Stimulated activated CD8-positive, alpha-beta memory T cell treated with anti-CD3 and anti-CD28 coated beads, Interleukin-12 subunit alpha, Interleukin-12 subunit beta, amount 100 ng/mL, for 1 hour (primary cell): ENCODE data around the gene ITGB1BP2.
"Not testable (repeated sequence)": the region's sequence is repeated elsewhere in the genome, so short reads cannot be mapped to it uniquely, and the experiment has no call there.

ENCODE experiments used
- DNase-seq: peaks from one replicate; pipeline ENCODE4 v3.0.0-alpha.2; 2020; ENCODE audit warnings: low read depth

Gene ITGB1BP2

DNA sequence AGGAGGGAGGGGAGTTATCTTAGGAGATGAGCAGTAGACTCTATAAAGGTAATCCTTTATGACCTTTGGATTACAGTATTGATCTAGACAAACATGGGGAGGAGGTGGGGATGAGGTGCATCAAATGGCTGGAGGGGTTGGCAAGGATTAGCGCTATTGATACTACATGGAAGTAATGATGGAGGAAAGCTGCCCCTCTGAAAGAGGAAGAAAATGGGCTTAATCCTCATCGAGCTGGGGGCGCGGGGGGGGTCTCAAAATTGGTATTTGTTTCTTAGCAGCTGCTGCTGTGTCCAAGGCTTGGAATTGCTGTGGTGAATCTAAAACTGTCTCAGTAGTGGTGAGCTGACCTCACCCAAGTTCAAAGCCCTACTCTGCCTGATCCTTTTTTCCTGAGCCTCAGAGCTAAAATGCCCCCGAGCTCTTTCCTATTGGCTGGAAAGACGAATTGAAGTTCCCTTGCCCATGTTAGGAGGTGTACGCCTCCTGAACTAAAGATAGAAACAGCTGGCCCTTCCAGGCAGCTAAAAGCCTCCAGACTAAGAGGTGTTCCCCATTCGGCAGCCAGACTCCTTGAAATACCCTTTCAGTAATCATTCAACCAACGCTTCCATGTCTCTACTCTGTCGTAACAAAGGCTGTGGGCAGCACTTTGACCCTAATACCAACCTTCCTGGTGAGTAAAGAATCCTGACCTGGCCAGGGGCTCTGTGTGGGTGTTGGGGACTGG is at the start of gene ITGB1BP2:
Gene ITGB1BP2, plus strand, starts transcription at position 556 of the 730 bp plus-strand sequence. Its CDS starts 57 bp downstream, at position 613.
- no peak for DNase-seq

GRCh38 chrX:71252221-71252620 is 49.3 kb upstream of the ITGB1BP2 start:
- no peak for DNase-seq

DNA sequence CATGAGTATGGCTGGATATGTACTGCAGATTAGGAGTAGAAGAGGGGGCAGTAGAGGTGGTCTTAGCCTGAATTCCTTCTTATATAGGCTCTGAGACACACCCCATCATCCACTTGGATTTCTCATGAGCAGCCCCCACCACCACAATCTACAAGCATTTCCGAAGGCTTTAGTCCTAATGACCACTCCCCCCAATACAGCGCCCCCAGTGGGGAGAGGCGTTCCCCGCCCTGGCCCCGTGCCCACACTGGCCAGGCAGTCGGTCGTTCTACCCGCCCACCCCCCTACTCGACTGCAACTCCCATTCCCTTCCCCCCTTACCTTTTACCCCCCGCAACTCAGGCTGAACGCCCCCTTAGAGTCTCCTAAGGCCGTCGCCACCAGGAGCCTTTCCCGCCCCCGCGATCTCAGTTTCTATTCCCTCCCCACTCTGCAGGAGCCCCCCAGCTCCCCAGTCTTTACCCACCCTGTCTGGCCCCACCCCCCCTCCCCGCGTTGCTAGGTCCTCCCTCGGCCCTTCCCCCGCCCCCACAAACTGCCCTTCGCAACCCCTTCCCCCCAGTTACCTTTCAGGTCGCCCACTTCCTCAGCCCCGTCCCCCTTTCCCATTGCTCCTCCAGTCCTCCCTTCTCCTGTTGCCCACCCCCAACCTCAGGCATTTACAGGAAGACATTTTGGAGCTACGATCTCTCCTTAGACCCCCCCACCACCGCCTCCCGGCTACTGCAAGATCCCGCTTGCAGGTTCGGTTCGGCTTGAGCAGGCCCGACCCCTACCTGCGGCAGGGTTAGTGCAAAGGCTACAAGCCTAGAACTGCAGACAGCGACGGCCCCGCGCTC is 48.1 kb upstream of the ITGB1BP2 start:
- no peak for DNase-seq

- peak; percentile 56 for DNase-seq
Measured at GRCh38 chrX:71254092-71254963, 47.2 kb upstream of the ITGB1BP2 start, which contains the start of gene ZMYM3. Gene ZMYM3 (minus strand): TSS chrX:71254140. CDS start chrX:71253255, 885 bp downstream.

DNA sequence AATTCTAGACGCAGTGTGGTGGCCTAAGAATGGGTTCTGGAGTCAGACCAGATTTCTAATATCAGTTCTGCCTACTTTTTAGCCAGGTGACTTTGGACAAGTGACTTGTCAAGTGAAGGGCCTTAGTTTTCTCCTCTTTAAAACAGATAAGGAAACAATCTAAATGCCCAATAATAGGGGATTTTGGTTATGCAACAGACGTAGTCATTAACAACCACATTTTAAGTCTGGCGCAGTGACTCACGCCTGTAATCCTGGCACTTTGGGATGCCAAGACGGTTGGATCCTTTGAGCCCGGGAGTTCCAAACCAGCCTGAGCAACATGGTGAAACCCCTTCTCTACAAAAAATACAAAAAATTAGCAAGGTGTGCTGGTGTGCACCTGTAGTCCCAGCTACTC is 45.5 kb upstream of the ITGB1BP2 start:
- DNase-seq = no peak

DNA sequence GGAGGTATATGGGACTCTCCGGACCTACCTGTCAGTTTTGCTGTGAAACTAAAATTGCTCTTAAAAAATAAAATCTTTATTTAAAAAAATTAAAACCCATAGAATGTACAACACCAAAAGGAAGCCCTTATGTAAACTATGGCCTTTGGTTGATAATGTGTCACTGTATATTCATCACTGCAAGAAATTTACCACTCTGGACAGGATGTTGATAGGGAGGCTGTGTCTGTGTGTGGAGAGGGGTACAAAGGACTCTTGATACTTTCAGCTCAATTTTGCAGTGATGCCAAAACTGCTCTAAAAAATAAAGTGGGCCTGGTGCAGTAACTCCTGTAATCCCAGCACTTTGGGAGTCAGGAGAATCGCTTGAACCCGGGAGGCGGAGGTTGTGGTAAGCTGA is 44.7 kb upstream of the ITGB1BP2 start:
- no peak for DNase-seq

- DNase-seq = not testable (repeated sequence)
Measured at GRCh38 chrX:71268624-71269023, 32.9 kb upstream of the ITGB1BP2 start.

- DNase-seq = no peak
Measured at GRCh38 chrX:71269801-71270395, 31.7 kb upstream of the ITGB1BP2 start.

GRCh38 chrX:71272313-71272712 is 29.2 kb upstream of the ITGB1BP2 start:
- DNase-seq = not testable (repeated sequence)

DNA sequence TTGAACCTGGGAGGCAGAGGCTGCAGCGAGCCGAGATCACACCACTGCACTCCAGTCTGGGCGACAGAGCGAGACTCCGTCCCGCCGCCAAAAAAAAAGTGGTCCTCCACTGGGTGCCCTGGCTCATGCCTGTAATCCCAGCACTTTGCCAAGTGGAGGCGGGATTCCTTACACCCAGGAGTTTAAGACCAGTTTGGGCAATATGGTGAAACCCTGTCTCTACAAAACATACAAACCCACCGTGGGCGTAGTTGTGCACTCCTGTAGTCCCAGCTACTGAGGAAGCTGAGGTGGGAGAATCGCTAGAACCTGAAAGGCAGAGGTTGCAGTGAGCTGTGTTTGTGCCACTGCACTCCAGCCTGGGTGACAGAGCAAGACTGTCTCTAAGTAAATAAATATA is 20.2 kb upstream of the ITGB1BP2 start:
- not testable (repeated sequence) for DNase-seq

- DNase-seq = no peak
Measured at GRCh38 chrX:71282514-71283402, 18.8 kb upstream of the ITGB1BP2 start.

DNA sequence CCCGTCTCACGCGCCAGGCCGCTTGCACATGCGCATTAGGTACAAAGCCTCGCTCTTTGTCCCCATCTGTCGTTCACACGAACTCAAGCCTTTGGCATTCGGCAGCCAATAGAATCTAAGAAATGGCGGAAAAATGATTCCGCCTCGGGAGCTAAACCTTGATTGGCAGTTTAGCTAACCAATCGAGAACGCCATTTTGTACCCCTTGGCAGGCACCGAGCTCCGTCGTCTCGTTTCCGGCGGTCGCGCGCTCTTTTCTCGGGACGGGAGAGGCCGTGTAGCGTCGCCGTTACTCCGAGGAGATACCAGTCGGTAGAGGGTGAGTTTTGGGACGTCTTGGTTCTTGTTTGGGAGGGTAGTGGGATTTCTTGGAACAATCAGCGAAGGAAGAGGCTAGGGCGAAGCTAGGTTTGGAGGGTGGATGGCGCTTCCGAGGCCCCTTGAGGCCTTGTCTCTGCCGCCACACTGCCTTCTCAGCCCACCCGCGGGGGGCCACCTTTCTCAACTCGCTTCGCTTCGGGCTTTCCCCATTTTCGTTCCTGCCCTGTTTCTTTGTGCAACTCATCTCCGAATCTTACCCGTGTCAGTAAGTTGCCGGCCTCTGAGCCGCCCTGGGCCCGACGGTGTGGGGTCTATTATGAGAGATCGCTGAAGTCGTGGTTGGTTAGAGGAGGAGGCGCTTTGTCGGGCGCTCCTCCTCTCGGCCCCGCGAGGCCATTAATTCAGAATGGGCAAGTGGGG is 18.0 kb upstream of the ITGB1BP2 start, which contains the start of gene NONO:
Gene NONO, plus strand, starts transcription at position 233 of the 741 bp plus-strand sequence. CDS start 7,003 bp downstream, outside the sequence.
- peak; percentile 69 for DNase-seq

DNA sequence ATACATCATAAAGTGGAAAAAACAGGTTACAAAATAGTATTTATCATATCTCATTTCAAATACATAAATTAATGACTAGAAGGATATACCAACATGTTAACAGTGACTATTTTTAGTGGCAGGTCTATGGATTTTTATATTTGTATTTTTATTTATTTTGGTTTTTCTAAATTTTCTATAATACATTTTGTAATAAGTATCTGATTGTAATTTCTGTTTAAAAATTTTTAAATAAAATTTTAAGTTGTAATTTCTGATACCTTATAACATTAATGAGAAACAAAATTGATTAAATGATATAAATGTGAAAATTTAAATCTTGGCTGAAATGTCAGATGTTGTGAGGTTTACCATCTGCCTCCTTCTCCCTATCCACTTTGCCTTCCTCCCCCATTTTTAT is 15.6 kb upstream of the ITGB1BP2 start:
- no peak for DNase-seq

DNA sequence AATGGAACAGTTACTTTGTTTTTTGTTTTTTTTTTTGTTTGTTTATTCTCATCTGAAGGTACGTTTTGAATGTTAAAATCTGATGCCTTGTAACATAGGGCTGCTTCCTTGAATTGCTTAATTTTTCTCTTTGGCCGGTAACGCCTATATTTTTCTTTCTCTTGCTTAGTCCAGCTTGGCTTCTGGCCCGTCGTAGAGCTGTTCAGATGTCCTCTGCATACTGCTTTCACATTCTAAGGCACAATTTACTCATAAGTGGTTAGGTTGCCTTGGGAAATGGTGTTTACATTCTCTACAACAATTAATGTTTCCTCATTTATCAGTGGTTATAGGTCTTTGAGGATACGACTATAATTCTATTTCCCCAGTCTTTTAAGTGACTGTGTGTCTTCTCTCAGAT is 10.2 kb upstream of the ITGB1BP2 start:
- DNase-seq = no peak

DNA sequence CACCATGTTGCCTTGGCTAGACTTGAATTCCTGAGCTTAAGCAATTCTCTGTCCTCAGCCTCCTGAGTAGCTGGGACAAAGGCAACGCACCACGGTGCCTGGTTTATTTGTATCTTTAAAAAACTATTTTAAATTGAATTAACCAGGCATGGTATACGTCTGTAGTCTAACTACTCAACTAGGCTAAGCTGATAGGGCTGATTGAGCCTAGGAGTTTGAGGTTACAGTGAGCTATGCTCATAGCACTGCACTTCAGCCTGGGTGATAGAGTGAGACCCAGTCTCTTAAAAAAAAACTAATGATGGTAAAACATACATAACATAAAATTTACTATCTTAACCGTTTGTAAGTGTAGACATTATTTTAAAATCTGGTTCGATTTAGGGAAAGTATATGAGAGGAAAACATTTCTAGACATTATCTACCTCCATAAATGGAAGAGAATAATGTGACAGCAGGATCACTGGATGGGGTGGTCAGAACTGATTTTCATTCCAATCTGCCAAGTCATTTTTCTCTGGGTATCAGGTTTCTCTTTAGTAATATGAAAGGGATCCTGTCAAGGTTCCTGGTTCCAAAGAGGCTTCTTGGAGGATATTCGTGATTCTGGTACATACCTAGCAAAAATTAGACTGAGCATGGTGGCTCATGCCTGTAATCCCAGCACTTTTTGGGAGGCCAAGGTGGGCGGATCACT is 8.7 kb upstream of the ITGB1BP2 start:
- DNase-seq = no peak

DNA sequence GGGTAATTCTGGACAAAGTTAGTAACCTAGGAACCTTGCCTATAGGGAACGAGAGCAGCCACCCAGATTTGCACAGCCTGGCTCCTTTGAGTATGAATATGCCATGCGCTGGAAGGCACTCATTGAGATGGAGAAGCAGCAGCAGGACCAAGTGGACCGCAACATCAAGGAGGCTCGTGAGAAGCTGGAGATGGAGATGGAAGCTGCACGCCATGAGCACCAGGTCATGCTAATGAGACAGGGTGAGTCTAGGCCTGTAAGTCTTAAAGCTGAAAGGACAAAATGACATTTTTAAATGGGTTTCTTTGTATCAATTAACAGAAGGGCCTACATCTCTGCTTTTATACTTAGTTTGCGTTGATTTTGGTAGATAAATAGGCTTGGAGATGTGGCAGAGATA is 4.7 kb upstream of the ITGB1BP2 start:
- no peak for DNase-seq

- DNase-seq = no peak
Measured at GRCh38 chrX:71298119-71298518, 3.4 kb upstream of the ITGB1BP2 start.

DNA sequence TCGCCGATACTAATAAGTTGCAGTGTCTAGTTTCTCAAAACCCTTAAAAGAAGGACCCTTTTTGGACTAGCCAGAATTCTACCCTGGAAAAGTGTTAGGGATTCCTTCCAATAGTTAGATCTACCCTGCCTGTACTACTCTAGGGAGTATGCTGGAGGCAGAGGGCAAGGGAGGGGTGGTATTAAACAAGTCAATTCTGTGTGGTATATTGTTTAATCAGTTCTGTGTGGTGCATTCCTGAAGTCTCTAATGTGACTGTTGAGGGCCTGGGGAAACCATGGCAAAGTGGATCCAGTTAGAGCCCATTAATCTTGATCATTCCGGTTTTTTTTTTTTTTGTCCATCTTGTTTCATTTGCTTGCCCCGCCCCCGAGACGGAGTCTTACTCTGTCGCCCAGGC is 1.5 kb upstream of the ITGB1BP2 start:
- DNase-seq = not testable (repeated sequence)

- DNase-seq = not testable (repeated sequence)
Measured at GRCh38 chrX:71300495-71300894, 1.1 kb upstream of the ITGB1BP2 start.
